Body of pancreas (tissue), 4 donors: ENCODE measurements around the gene SORCS2.

Experiments used
- CTCF ChIP-seq, 7 experiments: fragments of 450-650 bp in 4 of 7; fragments of 200-600 bp in 3 of 7; sonication (generic) in 3 of 7; IDR thresholded peaks; one replicate each; pipeline ENCODE4 v1.5.1; 2016 to 2019; ENCODE audit warnings: antibody characterized with exemption in 7 of 7
- POLR2A ChIP-seq, 3 donors: fragments of 450-650 bp; IDR thresholded peaks; one replicate each; pipeline ENCODE4 v1.6.1; 2016; ENCODE audit warnings: antibody characterized with exemption in 3 of 3, mild to moderate bottlenecking in 2 of 3

- TF ChIP-seq CTCF (IDR thresholded peaks at IDR 0.05) (no peak), POLR2A (IDR thresholded peaks at IDR 0.05) (no peak)
Observed at GRCh38 chr4:7629501-7630254, 437.3 kb downstream of the SORCS2 start.
